ENCODE data around the gene PCLO. TPM values are rescaled to one million over a fixed set of nuclear protein-coding genes. Genes with fewer than 3 reads are reported as not detected.

Gene PCLO
- total and polyA plus RNA-seq, 9 of the 15 experiments (the other 6 are each of a cell fraction or from before 2014, with no cell fraction given) = under 0.01 to 0.01 TPM; not detected in 7

DNA sequence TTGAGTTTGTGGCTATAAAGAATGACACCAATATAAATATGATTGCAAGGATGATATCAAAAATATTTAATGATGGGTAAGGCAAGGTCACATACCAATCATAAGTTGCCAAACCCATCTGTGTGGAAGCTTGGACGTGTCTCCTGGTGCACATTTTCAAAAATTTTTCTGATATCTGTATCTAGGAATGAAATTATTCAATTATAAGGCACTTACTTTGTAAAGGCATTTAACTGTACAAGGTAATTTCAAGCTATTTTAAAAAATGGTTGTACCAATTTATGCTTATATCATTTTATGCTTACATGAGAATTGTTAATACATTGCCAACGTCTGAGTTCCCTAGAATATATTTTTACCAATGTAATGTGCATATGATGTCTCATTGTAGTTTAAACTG is 412.7 kb downstream of the PCLO start (continued):
- TF ChIP-seq, protein P1, sequence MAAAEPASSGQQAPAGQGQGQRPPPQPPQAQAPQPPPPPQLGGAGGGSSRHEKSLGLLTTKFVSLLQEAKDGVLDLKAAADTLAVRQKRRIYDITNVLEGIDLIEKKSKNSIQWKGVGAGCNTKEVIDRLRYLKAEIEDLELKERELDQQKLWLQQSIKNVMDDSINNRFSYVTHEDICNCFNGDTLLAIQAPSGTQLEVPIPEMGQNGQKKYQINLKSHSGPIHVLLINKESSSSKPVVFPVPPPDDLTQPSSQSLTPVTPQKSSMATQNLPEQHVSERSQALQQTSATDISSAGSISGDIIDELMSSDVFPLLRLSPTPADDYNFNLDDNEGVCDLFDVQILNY (CRISPR knock-in tag; IDR thresholded peaks at IDR 0.05) = no peak
- TF ChIP-seq MNT (conservative IDR thresholded peaks at IDR 0.05) = no peak
- TF ChIP-seq ZNF24 (IDR thresholded peaks at IDR 0.05) = no peak

DNA sequence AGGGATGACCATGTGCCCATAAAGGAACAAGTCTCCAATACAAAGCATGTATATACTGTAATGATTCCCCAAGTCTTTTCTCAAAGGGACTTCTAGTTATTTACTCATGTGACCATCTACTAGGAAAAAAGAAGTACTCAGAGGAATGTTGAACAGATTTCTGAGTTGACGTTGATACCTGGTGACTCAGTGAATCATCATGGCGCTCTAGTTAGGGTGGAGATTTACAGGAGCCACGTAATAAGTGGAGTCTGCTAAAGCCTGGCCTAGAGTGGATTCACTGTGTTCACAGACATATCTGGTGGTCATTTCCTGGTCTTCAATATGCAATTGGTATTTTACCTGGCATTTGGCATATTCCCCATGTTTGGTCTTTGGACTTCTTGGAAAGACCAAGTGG is 416.9 kb downstream of the PCLO start:
- no peak overlapping the region for H3K4me3 ChIP-seq
- no peaks in the 10 kb centered on the region for H3K36me3 ChIP-seq (ENCODE audit: control insufficient read depth, insufficient read depth, low read length)
- TF ChIP-seq, protein P1 (CRISPR knock-in tag; IDR thresholded peaks at IDR 0.05) = no peak
- in situ Hi-C loops (cut with MboI) (loop anchor here (25.0 kb wide), 1 partner anchor 1259 kb away; no protein-coding TSS in a partner anchor), intact Hi-C loops (cut with micrococcal nuclease) (no loop called here)
- DNase-seq (ENCODE audit: extremely low read depth in 1 of 4, low spot score in 3 of 4) = no peak
- FAIRE-seq = no peak
- POLR2A ChIA-PET = no interaction called here
- H3K4me1 ChIP-seq (replicated peaks in 1 of 2; ENCODE audit: control insufficient read depth in 2 of 2, insufficient read depth in 2 of 2, low read length in 2 of 2) = no peaks in the 10 kb centered on the region
- H3K4me2 ChIP-seq (ENCODE audit: insufficient read depth, low read length) = no peak overlapping the region
- H3K9ac ChIP-seq (ENCODE audit: insufficient read depth in 1 of 2, low read depth in 2 of 2, low read length in 2 of 2) = no peak overlapping the region
- no peaks in the 10 kb centered on the region for H3K27me3 ChIP-seq (ENCODE audit: control insufficient read depth in 2 of 2, insufficient read depth in 2 of 2, low read length in 2 of 2)
- no peaks in the 10 kb centered on the region for H3K79me2 ChIP-seq (ENCODE audit: control insufficient read depth, insufficient read depth, low read length)
- H2AFZ ChIP-seq (ENCODE audit: low read depth, low read length) = no peak overlapping the region
- H3K9me3 ChIP-seq (replicated peaks; ENCODE audit: control insufficient read depth, insufficient read depth, low read depth, low read length) = no peaks in the 10 kb centered on the region; the same call in 1 of the 2 replicates
- WGBS (ENCODE audit: insufficient coverage, low coverage, missing lambda C conversion rate) = 1% methylated on average over 3 of the region's 3 CpGs
- no peak for ATAC-seq
- H3K27ac ChIP-seq (ENCODE audit: extremely low read depth, low read depth, low read length) = no peak overlapping the region
- no peaks in the 10 kb centered on the region for H4K20me1 ChIP-seq (replicated peaks; ENCODE audit: control insufficient read depth, insufficient read depth, low read length)
- CTCF ChIA-PET (ENCODE audit: low intra/inter-chr PET ratio) = no interaction called here
- BruUV-seq (replicated peaks) = no TSS peak
- H3K9me1 ChIP-seq (ENCODE audit: control insufficient read depth, insufficient read depth, low read length) = no peaks in the 10 kb centered on the region
